Choroid plexus epithelial cell (primary cell): ENCODE results near the gene ATP6V1A.

Experiments used
- DNase-seq: peaks from one replicate; pipeline ENCODE4 v3.0.0-alpha.2; 2010; ENCODE audit warnings: low read depth
- H3K4me3 ChIP-seq: 2 replicates; pipeline ENCODE4 v1.5.1; 2011; ENCODE audit warnings: low read depth, mild to moderate bottlenecking, control low read depth, low read length, moderate library complexity
- CTCF ChIP-seq: conservative IDR thresholded peaks from 2 replicates; pipeline ENCODE4 v1.5.1; 2011; ENCODE audit warnings: low read depth, mild to moderate bottlenecking, control low read depth, inconsistent platforms, low read length, moderate library complexity

The ATP6V1A gene

GRCh38 chr3:113745756-113746547 is 883 bp upstream of the ATP6V1A start, which contains the start of gene NAA50:
TSS of gene NAA50 (minus strand) at chr3:113746249. CDS start at chr3:113745949, 300 bp downstream.
- H3K4me3 ChIP-seq = peak within 1 kb of the TSS; percentile 96
- peak; percentile 97 for DNase-seq
- peak; percentile 60 for TF ChIP-seq CTCF

GRCh38 chr3:113747283-113748046 is 630 bp downstream of the ATP6V1A start:
- peak overlapping the region; percentile 96 for H3K4me3 ChIP-seq
- no peak for TF ChIP-seq CTCF
- no peak for DNase-seq

- no peak for DNase-seq
- no peak overlapping the region for H3K4me3 ChIP-seq
- no peak for TF ChIP-seq CTCF
Measured at GRCh38 chr3:113751141-113751540, 4.3 kb downstream of the ATP6V1A start.

- no peak for TF ChIP-seq CTCF
- DNase-seq = no peak
- H3K4me3 ChIP-seq = no peak overlapping the region
Measured at GRCh38 chr3:113753376-113753985, 6.6 kb downstream of the ATP6V1A start.

GRCh38 chr3:113754494-113755159 is 7.8 kb downstream of the ATP6V1A start:
- TF ChIP-seq CTCF = no peak
- no peak for DNase-seq
- no peak overlapping the region for H3K4me3 ChIP-seq

GRCh38 chr3:113758389-113759024 is 11.7 kb downstream of the ATP6V1A start:
- DNase-seq = peak; percentile 72
- TF ChIP-seq CTCF = no peak
- no peak overlapping the region for H3K4me3 ChIP-seq
